Measurements from ENCODE around the gene CTRB1. TPM values are rescaled to one million over a fixed set of nuclear protein-coding genes. Genes with fewer than 3 reads are reported as not detected.

The CTRB1 gene
- not detected in 2 replicates for total RNA-seq

DNA sequence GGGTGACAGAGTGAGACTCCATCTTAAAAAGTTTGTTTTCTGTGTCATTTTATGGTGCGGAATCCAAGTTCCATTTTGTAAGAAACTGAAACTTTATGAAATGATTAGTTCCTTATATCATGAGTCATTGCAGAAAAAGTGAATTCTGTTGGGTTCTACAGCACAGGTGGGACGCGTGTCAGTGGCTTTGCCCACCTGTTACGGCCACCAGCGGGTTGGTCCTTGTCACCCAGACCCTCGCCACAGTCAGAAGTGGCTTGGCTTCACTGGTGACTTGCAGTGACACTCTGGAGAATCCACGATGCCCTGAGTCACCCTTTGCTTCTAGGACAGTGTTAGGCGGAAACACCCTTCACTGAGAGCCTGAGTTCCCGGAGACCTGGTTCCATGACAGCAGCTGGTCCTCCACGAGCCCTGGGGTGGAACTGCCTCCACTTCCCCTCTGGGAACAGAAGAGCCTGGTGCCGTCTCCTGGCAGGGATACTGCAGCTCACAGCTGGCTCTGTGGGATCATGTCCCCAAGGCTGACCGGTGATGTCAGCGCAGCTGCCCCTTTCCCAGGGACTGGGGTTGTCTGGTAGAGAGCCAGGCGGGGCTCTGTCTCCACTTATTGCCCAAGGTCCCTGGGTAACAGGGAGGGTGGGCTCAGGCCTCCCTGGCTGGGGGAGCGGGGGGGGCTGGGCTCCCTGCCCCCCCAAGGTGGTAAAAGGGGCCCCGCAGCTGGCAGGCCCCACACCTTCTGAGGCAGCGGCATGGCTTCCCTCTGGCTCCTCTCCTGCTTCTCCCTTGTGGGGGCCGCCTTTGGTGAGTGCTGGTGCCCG is at the start of gene CTRB1:
Gene CTRB1, plus strand, starts transcription at position 733 of the 821 bp plus-strand sequence. Its CDS starts 20 bp downstream, at position 753.

DNA sequence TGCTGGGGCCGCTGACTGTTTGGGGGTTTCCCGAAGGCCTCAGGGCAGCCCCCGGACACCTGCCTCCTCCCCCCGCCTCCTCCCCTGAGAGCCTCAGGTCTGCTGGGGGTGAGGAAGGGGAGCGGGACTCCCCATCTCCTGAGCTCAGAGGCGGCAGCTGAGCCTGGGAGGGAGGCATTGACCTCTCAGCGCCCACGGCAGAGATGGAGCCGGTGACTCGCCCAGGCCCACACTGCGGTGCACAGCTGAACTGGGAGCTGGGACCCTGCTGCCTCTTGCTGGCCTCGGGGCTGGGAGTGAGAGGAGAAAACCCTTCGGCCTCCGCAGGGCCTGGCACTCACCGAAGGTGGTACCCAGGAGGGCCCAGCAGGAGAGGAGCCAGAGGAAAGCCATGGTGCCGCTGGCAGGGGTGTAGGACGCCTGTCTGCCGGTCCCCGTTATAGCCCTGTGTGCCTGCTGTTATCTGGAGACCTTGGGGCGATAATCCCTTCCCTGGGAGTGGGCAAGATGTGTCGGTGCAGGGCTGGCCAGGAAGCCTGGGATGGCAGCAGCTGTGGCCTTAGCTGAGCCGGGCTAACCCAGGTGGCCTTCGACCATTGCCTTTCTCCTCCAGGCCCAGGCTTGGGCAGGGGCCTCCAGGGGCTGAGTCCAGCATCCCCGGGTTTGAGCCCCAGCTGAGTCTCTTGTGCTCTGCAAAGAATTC is 11.9 kb upstream of the CTRB1 start, which contains the start of gene CTRB2:
Gene CTRB2, minus strand, starts transcription at position 413 of the 703 bp plus-strand sequence. Its CDS starts 20 bp downstream, at position 393.

DNA sequence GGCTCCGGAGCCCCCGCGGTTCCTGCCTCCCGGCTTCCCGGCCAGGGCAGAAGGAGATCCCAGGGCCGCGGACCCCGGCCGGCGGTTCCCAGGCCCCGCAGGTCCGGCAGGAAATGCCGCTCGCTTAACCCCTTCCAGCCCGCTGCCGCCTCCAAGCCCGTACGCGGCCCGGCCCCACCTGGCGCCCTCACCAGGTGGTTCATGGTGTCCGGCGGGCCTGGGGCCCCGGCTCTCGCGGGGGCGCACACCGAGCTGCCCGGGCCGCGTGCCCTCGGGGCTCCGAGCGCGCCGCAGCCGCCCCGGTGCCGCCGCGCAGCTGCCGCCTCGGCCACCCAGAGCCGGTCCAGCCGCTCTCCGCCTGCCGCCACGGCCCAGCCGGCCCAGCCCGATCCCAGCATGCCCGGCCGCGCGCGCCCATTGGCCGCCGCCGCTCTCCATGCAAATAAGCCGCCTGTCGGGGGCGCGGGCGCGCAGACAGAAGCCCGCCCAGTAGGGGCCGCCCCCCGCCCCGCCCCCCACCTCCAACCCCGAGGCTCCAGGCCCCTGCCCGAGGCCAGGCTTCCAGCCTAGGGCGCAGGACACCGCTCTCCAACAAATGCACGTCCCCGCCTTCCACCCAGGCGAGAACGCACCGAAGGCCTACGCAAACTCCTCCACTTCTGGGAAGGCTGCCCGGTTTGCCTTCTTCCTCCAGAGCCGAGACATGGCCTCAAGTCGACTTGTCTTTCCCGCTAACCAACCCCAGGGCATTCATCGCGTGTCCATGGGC is 32.7 kb downstream of the CTRB1 start, which contains the start of gene BCAR1:
Gene BCAR1, minus strand, starts transcription at position 345 of the 769 bp plus-strand sequence. Its CDS starts 142 bp downstream, at position 203.

Other genes starting within 250 kb of the CTRB1 start
- gene WDR59, start 233.9 kb upstream of the CTRB1 start, total RNA-seq, result 12.6 and 21.1 TPM in 2 replicates
- gene ZNRF1, start 220.0 kb upstream of the CTRB1 start, total RNA-seq, result 14.7 and 16.9 TPM in 2 replicates
- 0.68 and 2.8 TPM in 2 replicates for gene LDHD, start 102.2 kb upstream of the CTRB1 start, total RNA-seq
- gene ZFP1, start 70.5 kb upstream of the CTRB1 start, total RNA-seq, result 8.5 and 11.2 TPM in 2 replicates
- gene CTRB2, start 11.8 kb upstream of the CTRB1 start, total RNA-seq, result not detected in 2 replicates
- 30.1 and 77.1 TPM in 2 replicates for gene BCAR1, start 32.6 kb downstream of the CTRB1 start, total RNA-seq
- 54.0 and 85.4 TPM in 2 replicates for gene CFDP1, start 214.5 kb downstream of the CTRB1 start, total RNA-seq
- 35.5 and 44.8 TPM in 2 replicates for gene TMEM170A, start 245.7 kb downstream of the CTRB1 start, total RNA-seq